Skeletal muscle cell (primary cell): ENCODE measurements around the gene CCDC70.
A peak's percentile ranks its signal among the peaks of the same experiment; 100 is the strongest.
"Not testable (repeated sequence)": the region's sequence is repeated elsewhere in the genome, so short reads cannot be mapped to it uniquely, and the experiment has no call there.

Experiments
- DNase-seq: peaks from one replicate; pipeline ENCODE4 v3.0.0-alpha.2; 2010; ENCODE audit warnings: low read depth
- H3K4me3 ChIP-seq: 2 replicates; pipeline ENCODE4 v1.5.1; 2011; ENCODE audit warnings: low read depth, mild to moderate bottlenecking, control low read depth, low read length, moderate library complexity

Gene CCDC70

GRCh38 chr13:51895906-51896888, 34.4 kb downstream of the CCDC70 start:
- peak; percentile 13 for DNase-seq
- no peak overlapping the region for H3K4me3 ChIP-seq

GRCh38 chr13:51900471-51900870, 38.7 kb downstream of the CCDC70 start:
- DNase-seq: no peak
- H3K4me3 ChIP-seq: no peak overlapping the region

GRCh38 chr13:51902776-51903175, 41.0 kb downstream of the CCDC70 start:
- no peak for DNase-seq
- no peak overlapping the region for H3K4me3 ChIP-seq

DNA sequence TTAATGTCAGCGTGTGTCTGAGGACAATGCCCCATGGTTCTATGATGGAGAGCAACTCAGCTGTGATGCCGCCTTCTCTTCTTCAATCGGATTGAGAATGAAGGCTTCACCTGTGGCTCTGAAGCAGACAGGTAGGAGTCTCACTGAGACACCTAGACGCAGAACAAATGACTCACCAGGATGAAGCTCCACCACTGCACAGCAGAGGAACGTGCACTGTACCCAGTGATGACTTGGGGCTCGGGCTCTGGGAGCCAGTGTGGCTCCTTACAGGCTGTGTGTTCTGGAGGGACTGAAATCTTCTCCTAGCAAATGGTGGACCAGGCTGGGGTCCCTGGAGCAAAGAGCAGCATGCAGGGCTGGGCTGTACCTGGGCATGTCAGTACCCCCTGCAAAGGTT, 44.0 kb downstream of the CCDC70 start:
- no peak for DNase-seq
- no peak overlapping the region for H3K4me3 ChIP-seq

DNA sequence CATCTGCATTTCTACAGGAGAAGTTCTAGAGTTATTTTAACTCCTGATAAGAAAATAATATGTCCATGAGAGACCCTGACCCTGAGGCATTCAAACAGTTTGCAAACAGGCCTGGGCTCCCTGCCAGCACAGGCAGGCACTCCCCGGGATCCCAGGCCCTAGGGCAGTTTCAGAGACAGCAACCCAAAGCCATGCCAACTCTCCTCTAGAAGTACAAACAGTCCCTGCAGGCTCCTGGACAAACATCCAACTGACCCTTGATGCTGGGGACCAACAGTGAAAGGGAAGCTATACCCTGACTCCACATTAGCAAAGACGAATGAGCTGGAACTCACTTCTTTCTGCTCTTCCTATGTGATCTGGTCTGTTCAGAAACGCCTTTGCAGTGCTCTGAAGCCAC, 44.8 kb downstream of the CCDC70 start:
- H3K4me3 ChIP-seq: no peak overlapping the region
- DNase-seq: no peak

GRCh38 chr13:51907040-51907732, 45.4 kb downstream of the CCDC70 start:
- H3K4me3 ChIP-seq: no peak overlapping the region
- no peak for DNase-seq

GRCh38 chr13:51909265-51909664, 47.5 kb downstream of the CCDC70 start:
- DNase-seq, H3K4me3 ChIP-seq: not testable (repeated sequence)

DNA sequence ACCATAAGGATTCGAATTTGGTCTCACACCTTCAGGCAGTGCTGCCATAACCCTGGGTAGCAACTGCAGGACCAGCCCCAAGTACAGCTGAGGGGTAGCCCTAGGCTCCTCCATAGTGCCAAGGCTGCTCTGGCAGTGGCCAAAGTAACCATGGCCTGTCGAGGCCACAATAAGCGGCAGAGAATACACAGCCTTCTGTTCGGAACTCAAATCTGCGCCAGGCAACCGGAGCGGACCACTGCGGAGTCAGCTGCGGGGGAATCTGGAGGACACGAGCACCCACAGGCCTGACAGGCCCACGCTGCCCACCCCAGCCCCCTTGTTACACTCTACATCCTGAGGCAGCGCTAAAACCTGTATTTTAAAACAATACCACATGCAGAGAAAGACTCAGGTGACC, 48.7 kb downstream of the CCDC70 start:
- no peak for DNase-seq
- no peak overlapping the region for H3K4me3 ChIP-seq

DNA sequence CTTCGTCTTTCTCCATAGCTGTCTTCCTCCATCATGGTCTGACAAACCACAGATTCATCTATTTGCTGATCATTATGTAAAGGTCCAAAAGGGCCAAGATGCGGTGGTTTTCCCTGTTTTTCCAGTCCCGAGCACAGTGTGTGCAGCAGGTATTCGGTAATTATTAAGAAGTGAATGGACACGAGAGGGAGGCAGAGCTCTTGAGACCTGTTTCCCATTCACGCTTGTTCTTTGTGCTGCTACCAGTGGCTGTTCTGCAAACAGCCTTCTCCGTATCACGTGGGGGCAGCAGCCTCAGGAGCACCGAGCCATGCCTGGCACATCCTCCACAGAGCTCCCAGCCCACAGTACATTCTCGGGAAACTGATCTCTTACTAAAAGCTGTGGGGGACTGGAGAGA, 50.3 kb downstream of the CCDC70 start:
- no peak for DNase-seq
- no peak overlapping the region for H3K4me3 ChIP-seq

GRCh38 chr13:51912511-51913225, 50.9 kb downstream of the CCDC70 start:
- H3K4me3 ChIP-seq: no peak overlapping the region
- no peak for DNase-seq

DNA sequence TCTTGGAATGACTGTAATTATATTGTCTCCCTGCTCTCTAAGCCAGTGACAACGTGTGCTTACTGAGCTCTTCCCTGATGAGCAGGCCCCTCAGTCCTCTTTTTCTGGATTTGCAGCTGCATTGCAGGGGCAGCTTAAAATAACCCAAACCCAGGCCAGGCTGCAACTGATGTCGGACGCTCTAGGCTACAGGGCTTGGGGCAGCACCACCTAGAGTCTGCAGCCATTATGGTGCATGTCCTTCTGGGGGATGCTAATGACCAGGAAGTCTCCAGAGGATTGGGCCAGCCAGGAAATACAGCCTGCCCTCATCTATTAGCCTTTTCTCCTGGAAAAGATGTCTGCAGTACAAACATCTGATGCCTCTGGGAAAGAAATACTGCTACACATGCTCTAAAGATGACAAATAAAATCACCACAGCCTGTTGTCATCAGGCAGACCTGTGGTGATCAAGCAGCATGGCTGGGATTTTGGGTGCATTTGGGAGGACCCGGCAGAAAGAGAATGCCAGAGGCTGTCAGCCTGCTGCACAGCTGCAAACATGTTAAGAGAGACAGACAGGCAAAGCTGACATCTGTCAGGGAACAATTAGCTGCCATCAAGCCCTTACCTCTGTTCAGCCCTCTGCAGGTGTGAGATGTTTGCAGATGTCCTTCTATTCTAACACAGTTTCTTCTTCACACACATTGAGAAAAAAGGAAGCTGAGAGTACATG, 51.8 kb downstream of the CCDC70 start:
- DNase-seq: no peak
- no peak overlapping the region for H3K4me3 ChIP-seq

DNA sequence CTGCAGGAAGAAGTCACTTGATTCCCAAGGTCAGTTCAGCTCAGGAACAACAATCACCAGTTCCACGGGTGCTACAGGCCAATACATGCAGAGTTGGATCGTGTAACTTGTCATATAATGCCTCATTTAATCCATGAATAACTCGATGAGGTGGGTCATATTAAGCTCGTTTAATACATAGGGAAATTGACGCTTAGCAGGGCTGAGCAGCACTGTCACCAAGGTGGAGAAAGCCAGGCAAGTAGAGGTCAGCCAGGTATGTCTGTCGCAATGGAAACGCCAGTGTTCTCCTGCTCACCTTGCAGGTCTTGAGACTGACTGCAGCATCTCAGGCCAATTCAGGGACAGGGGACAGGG, 52.3 kb downstream of the CCDC70 start:
- DNase-seq: no peak
- H3K4me3 ChIP-seq: no peak overlapping the region
